ENCODE results near the gene NLRP14. TPM values are rescaled to one million over a fixed set of nuclear protein-coding genes. Genes with fewer than 3 reads are reported as not detected.

NLRP14 gene
- total and polyA plus RNA-seq, 2 donors (not counting 1 experiment from before 2014, with no cell fraction given), result 0.04 to 0.07 TPM

DNA sequence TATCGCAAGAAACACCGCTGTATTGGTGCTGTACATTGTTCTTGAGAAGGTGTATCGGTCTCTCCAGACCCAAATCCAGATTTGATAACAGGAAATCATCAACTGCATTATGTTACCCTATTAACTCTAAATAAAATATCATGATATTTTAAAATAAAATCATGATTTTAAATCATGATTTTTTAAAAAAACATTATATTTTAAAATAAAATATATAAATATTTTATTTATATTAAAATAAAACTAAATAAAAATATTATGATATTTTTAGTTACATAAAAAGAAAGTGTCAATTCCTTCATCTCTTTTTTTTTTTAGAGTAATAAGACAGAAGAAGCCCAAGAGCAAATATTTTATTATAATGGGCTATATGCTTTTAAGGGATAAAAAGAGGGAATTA, 96.1 kb downstream of the NLRP14 start:
- no CpG with 5 or more reads among the region's 3 CpGs for WGBS (ENCODE audit: insufficient coverage)
- no peaks in the 10 kb centered on the region for H3K4me1 Mint-ChIP-seq
- H3K27ac Mint-ChIP-seq, result no peak overlapping the region
- H3K27me3 Mint-ChIP-seq, result peaks cover 17% of the 10 kb centered on the region
- intact Hi-C loops (cut with micrococcal nuclease), result no loop called here
- no peak for DNase-seq
- H3K4me3 ChIP-seq (ENCODE audit: control extremely low read depth in 1 of 5, extremely low read depth in 1 of 5, insufficient read depth in 1 of 5, low read depth in 2 of 5, low read length in 4 of 5), result no peak overlapping the region
- H3K9me3 Mint-ChIP-seq (ENCODE audit: insufficient read depth), result no peaks in the 10 kb centered on the region
- no peak overlapping the region for H3K4me3 Mint-ChIP-seq
- H3K27ac ChIP-seq (ENCODE audit: low read length in 2 of 2), result no peak overlapping the region
- no peaks in the 10 kb centered on the region for H3K9me3 ChIP-seq (ENCODE audit: control extremely low read depth in 1 of 3, control insufficient read depth in 2 of 3, insufficient read depth in 1 of 3, low read length in 2 of 3)
- no peaks in the 10 kb centered on the region for H3K36me3 ChIP-seq (replicated peaks in 1 of 2; ENCODE audit: control extremely low read depth in 1 of 2, control insufficient read depth in 1 of 2, extremely low read depth in 1 of 2, insufficient read depth in 2 of 2, low read length in 1 of 2)
- peaks cover 0 to 19% (median 3%) of the 10 kb centered on the region in 4 experiments for H3K27me3 ChIP-seq (replicated peaks in 1 of 4; ENCODE audit: control extremely low read depth in 1 of 4, control insufficient read depth in 3 of 4, insufficient read depth in 4 of 4, low read length in 3 of 4)
- CTCF ChIA-PET, result interaction anchor here (1.2 kb wide), 1 partner anchor 578 kb away, joined by 3 read pairs; no protein-coding TSS in a partner anchor
- POLR2A ChIA-PET, result no interaction called here
- H3K4me1 ChIP-seq (ENCODE audit: control insufficient read depth in 2 of 2, insufficient read depth in 2 of 2, low read length in 2 of 2), result no peaks in the 10 kb centered on the region
- H3K4me2 ChIP-seq (replicated peaks; ENCODE audit: low read depth, low read length, poor library complexity, severe bottlenecking), result no peak overlapping the region
- no peaks in the 10 kb centered on the region for H4K20me1 ChIP-seq (ENCODE audit: control insufficient read depth, insufficient read depth, low read length, poor library complexity, severe bottlenecking)
- no peak for TF ChIP-seq CTCF (IDR thresholded peaks at IDR 0.05)
- TF ChIP-seq EZH2 (IDR thresholded peaks at IDR 0.05; ENCODE audit: borderline replicate concordance, insufficient read depth, low read depth, low read length, poor library complexity, severe bottlenecking), result no peak
- H3K79me2 ChIP-seq (ENCODE audit: control insufficient read depth, insufficient read depth, low read length), result no peaks in the 10 kb centered on the region
- H3K9ac ChIP-seq (ENCODE audit: low read length), result no peak overlapping the region
- no peak for ATAC-seq (ENCODE audit: low read depth)
- H2AFZ ChIP-seq (ENCODE audit: insufficient read depth, low read depth, low read length, poor library complexity, severe bottlenecking), result no peak overlapping the region

Other genes with a start within 250 kb of the NLRP14 start
- 0.27 TPM in 1 of 2 replicates, not detected in the other for gene OR2AG2, start 248.5 kb upstream of the NLRP14 start, total RNA-seq
- not detected in 2 replicates for gene OR2AG2, start 248.5 kb upstream of the NLRP14 start, polyA plus RNA-seq
- gene OR2AG1, start 237.5 kb upstream of the NLRP14 start, total RNA-seq, result not detected in 2 replicates
- gene OR2AG1, start 237.5 kb upstream of the NLRP14 start, polyA plus RNA-seq, result not detected in 2 replicates
- 0.10 and 0.12 TPM in 2 replicates for gene OR6A2, start 220.8 kb upstream of the NLRP14 start, total RNA-seq
- not detected in 2 replicates for gene OR6A2, start 220.8 kb upstream of the NLRP14 start, polyA plus RNA-seq
- not detected in 2 replicates for gene OR10A5, start 174.8 kb upstream of the NLRP14 start, total RNA-seq
- gene OR10A5, start 174.8 kb upstream of the NLRP14 start, polyA plus RNA-seq, result not detected in 2 replicates
- gene OR10A2, start 157.4 kb upstream of the NLRP14 start, total RNA-seq, result not detected in 2 replicates
- gene OR10A2, start 157.4 kb upstream of the NLRP14 start, polyA plus RNA-seq, result not detected in 2 replicates
- gene OR10A4, start 143.9 kb upstream of the NLRP14 start, total RNA-seq, result not detected in 2 replicates
- gene OR10A4, start 143.9 kb upstream of the NLRP14 start, polyA plus RNA-seq, result not detected in 2 replicates
- gene OR2D2, start 128.0 kb upstream of the NLRP14 start, total RNA-seq, result not detected in 2 replicates
- not detected in 2 replicates for gene OR2D2, start 128.0 kb upstream of the NLRP14 start, polyA plus RNA-seq
- not detected in 2 replicates for gene OR2D3, start 99.5 kb upstream of the NLRP14 start, total RNA-seq
- gene OR2D3, start 99.5 kb upstream of the NLRP14 start, polyA plus RNA-seq, result not detected in 2 replicates
- 2.0 and 2.8 TPM in 2 replicates for gene ZNF215, start 94.1 kb upstream of the NLRP14 start, total RNA-seq
- 0.48 and 0.85 TPM in 2 replicates for gene ZNF215, start 94.1 kb upstream of the NLRP14 start, polyA plus RNA-seq
- not detected in 2 replicates for gene ZNF214, start 133 bp upstream of the NLRP14 start, total RNA-seq
- not detected in 2 replicates for gene ZNF214, start 133 bp upstream of the NLRP14 start, polyA plus RNA-seq
- gene RBMXL2, start 68.5 kb downstream of the NLRP14 start, total RNA-seq, result not detected in 2 replicates
- not detected in 2 replicates for gene RBMXL2, start 68.5 kb downstream of the NLRP14 start, polyA plus RNA-seq
- gene SYT9, start 231.4 kb downstream of the NLRP14 start, total RNA-seq, result not detected in 2 replicates
- not detected in 2 replicates for gene SYT9, start 231.4 kb downstream of the NLRP14 start, polyA plus RNA-seq

All from B cell (primary cell).